ENCODE measurements around the gene DRG2.

DRG2 gene, protein sequence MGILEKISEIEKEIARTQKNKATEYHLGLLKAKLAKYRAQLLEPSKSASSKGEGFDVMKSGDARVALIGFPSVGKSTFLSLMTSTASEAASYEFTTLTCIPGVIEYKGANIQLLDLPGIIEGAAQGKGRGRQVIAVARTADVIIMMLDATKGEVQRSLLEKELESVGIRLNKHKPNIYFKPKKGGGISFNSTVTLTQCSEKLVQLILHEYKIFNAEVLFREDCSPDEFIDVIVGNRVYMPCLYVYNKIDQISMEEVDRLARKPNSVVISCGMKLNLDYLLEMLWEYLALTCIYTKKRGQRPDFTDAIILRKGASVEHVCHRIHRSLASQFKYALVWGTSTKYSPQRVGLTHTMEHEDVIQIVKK

DNA sequence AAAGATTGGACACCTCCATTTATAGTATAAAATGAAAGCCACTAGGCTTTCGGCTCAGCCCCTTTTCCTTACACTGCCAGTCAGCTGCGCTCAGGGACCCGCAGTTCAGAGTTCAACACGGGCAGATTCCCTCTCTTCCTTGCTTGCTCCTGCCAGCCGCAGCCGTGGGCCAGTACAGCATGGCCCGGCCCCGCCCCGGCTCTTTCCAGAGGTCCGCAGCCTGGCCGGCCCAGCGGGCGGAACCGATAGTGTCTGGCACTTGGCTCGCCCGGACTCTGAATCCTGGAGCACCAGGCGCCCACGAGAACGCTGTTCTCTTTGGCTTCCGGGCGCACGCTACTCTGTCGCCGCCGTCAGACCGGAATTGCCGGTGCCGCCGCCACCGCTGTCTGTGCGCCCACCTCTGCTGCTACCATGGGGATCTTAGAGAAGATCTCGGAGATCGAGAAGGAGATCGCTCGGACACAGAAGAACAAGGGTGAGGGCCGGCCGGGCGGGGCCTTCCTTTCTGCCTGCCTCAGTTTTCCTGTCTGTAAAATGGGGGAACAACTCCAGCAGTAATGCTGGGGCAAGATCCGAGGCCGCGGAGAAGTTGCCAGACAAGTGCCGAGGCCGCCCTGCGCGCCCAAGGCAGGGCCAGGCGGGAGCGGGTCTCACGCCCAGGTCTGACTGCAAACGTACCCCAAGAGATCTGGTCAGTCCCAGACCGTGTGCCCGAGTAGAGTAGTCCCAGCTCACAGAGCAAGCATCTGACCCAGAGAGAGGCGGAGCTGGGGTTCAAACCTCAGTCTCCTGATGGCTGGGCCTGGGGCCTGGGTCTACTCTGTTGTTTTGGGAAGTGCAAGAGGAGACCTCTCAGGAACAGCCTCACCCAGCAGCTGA is at the start of gene DRG2:
TSS of gene DRG2 (plus strand) at position 339 of the 882 bp plus-strand sequence. CDS start at position 415, 76 bp downstream.
- DNase-seq (ENCODE audit: low read depth), result peak; percentile 69

DNA sequence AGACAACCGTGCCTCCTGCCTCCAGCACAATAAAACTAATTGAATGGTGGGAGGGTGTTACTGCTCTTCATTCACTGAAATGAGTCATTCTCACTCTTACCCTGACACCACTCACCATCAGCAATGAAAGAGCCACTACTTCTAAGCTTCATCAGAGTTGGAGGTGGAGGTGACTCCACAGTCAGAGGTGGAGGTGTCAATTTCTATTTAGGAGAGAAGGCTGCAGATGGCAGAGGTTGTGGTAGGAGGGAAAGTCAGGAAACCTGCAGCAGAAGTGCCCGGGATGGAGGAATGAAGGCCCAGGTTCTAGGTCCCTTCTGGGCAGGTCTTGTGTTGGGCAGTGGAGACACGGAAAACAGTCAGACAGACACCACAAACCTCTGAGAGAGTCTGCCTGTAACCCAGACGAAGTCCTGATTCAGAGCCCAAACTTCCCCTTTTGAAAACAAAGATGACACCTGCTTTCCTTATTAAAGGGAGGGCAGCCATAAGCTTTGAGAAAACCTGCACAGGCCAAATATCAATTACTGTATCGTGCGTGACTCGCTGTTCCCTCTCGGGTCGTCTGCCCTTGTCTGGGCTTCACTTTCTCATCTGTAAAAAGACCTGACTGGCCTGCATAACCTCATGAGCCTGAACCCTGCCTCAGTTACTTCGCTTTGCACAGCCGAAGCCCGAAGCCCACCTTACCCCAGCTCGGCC is 49.4 kb upstream of the DRG2 start:
- no peak for DNase-seq (ENCODE audit: low read depth)

DNA sequence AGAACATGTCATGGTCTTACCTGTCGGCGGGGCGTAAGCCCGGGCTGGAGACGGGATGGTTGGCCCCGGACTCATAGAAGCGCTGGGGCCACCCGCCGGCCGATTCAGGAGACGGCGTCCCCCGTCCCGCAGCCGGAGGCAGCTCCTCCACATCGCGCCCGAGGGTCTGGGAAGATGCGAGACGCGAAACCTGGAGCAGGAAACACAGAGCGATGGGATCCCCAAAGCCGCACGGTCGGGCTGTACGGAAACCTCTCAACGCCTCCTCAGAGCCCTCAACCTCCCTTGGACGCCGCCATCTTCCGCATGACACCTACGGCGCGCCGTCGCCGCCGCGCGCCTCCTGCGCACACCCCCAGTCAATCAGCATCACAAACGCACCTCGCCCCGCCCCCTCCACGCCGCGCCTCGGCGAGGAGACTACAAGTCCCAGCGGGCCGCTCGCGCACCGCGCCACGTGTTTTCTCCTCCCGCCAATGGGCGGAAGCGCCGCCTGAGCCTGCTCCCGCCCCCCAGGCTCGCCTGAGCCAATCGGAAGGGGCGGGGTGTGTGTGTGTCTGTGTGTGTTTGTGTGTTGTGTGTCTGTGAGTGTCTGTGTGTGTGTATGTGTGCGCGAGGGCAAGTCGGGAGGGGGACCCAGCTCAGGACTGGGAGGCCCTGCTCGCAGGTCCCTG is 48.8 kb upstream of the DRG2 start, which contains the start of the genes ATPAF2 and GID4:
TSS of gene ATPAF2 (minus strand) at position 308 of the 674 bp plus-strand sequence. CDS start at position 153, 155 bp downstream.
TSS of gene GID4 (plus strand) at position 548 of the 674 bp plus-strand sequence. CDS start at position 605, 57 bp downstream.
- peak; percentile 99 for DNase-seq (ENCODE audit: low read depth)

DNA sequence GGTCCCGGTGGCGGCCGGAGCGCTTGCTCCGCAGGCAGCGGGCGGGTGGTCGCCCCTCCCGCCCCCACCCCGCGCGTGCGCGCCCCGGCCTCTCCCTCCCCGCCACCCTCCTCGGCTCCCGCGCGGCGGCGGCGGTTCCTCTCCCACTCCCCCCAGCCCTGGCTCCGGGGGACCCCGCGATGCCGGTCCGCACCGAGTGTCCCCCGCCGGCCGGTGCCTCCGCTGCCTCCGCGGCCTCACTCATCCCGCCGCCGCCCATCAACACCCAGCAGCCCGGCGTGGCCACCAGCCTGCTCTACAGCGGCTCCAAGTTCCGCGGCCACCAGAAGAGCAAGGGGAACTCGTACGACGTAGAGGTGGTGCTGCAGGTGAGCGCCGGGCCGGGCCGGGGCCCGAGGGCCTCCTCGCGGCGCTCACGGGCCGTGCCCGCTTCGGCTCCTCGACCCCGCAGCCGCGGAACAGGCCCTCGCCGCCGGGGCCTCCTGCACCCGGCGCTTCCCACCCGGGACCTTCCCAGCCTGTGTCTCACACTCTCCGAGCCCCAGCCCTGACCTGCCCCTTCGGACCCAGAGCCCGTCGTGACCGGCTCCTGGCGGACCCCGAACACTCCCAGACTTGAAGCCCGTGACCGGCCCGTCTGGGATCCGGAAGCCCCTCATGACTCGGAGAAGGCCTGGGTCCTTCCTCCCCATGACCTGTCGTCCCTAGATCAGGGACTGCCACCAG is 48.0 kb upstream of the DRG2 start:
- no peak for DNase-seq (ENCODE audit: low read depth)

DNA sequence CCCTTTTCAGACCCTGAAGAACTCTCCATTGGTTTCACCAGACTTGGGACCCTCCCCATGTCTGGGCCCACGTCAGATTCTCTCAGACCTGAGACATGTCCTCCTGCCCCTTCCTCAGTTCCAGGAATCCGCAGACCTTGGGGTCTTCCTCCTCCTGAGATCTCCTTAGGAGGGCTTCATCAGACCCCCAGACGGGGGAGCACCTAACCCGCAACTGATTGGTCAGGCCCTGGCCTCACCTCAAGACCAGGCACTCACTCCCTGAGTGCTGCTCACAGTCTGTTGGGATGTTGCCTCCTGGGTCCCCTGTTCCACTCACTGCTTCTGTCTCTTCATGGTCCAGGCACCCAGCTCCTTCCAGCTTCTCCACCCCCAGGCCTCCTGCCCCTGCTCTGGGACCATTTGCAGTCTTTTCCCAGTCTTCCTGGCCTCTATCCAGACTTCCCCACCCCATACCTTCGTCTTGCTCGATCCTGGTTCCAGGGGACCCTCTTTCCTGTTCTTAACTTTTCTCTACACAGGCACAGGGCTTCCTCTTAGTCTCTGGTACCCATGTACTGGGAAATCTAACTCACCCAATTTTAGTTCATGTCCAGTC is 47.4 kb upstream of the DRG2 start:
- no peak for DNase-seq (ENCODE audit: low read depth)

DNA sequence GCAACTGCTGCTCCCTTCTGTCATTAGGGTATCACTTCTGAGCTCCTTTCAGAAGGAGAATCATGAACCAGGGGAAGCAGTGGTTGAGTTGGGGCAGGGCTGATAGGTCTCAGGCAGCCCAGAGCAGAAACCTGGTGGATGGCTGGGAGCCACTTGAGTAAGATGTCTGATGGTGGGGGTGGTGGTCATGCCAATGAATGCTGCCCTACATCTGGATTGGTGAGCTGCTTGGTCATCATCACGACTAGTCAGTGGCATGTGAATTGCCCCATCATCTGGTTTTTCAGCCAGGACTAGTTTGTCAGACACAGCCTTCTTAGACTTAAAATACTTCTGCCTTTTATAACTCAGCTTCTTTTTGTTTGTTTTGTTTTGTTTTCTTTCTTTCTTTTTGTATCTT is 46.0 kb upstream of the DRG2 start:
- DNase-seq (ENCODE audit: low read depth), result no peak

DNA sequence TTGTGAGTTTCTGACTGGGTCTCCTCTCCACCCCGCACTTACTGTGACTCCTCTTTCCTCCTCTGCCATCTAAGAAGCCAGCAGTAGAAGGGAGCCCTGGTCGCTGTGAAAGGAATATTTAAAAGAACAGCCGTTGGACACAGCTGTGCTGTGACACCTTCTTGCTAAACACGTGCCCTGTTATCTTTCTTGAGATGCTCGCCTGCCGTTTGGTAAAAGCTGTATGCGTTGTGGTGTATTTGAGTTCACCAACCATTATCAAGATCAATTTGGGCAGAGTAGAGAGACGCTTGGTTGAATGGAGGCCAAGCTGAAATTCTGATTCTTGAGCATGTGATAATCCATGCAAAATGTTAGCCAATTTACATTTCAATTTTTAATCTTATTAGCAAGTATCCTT is 44.8 kb upstream of the DRG2 start:
- no peak for DNase-seq (ENCODE audit: low read depth)

DNA sequence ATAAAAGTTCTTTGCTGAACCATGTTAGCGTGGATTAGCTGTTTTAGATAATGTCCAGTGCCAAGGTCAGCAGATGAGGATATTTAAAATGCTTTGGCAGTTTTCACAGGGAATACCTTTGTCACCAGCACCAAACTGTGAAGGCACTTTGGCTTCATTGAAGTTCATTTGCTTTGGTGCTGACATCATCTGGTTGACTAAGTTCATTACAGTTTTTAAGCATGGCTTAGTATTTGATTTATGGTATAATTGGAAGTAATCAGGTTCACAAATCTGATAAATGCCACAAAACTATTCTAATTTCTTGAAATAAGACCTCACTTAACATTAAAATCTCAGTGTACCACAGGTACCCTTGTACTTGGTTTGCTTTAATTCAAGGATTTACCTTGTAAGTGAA is 44.3 kb upstream of the DRG2 start:
- DNase-seq (ENCODE audit: low read depth), result no peak

DNA sequence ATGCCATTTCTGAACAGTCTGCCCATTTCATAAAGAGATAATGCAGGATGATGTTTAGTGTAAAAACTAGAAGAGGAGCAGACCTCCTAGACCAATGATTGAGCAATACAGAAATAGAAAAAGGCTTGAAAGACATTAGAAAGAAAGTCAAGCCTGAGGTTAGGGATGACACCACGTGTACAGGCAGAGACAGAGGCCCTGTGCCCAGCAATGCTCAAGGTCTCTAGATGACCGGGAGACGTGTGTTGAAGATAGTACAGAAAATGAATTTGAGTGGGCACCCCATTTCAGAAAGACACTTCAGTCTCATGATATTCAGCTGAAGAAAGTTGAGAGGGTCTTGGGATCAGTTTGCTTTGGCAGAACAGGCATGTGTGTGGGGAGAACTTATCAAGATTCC is 43.1 kb upstream of the DRG2 start:
- no peak for DNase-seq (ENCODE audit: low read depth)

DNA sequence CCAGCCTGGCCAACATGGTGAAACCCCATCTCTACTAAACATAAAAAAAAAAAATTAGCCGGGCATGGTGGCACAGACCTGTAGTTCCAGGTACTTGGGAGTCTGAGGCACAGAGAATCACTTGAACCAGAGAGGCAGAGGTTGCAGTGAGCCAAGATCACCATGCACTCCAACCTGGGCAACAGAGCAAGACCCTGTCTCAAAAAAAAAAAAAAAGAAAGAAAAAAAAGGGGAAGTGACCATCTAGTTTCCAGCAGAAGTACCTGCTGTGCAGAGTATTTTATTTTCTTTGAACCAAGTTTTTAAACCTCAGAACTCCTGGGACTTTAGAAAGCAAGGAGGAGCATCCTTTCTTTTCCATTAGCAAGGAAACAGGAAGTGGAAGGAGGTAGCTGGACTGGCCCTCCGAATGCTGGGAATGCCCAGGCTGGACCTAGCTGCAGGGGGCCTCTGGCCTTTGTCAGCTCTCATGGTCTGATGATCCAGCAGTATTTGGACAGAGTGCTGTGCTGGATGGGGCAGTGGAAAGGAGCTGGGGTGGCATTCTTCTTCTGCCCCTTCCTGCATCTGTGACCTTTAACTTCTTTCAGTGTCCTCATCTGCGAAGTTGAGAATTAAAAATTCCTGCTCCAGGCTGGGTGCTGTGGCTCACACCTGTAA is 41.9 kb upstream of the DRG2 start:
- DNase-seq (ENCODE audit: low read depth), result no peak

DNA sequence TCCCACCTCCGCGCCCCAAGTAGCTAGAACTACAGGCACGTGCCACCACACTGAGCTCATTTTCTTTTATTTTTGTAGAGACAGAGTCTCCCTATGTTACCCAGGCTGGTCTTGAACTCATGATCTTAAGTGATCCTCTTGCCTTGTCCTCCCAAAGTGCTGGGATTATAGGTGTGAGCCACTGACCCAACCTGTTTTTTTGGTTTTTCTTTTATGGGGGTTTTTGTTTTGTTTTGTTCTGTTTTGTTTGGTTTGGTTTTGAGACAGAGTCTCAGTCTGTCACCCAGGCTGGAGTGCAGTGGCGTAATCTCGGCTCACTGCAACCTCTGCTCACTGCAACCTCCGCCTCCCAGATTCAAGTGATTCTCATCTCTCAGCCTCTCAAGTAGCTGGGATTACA is 32.2 kb upstream of the DRG2 start:
- DNase-seq (ENCODE audit: low read depth), result no peak

DNA sequence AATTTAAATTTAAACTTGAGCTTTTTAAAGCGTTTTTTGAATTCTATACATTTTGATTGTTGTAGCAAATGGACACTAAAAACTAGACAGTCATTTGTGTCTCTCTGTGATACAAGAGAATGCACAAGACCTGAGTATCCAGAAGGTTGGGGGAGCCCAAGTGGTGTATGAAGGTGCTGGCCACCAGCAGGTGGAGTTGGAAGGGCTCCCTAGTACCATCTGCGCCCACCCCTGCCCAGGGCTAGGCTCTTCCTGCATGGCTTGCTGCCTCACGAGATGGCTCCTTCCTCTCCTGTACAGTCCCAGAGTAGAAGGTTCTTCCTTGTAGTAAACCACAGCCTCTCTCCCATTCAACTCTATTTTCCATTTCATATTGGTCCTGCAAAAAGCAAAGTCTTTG is 31.5 kb upstream of the DRG2 start:
- no peak for DNase-seq (ENCODE audit: low read depth)

DNA sequence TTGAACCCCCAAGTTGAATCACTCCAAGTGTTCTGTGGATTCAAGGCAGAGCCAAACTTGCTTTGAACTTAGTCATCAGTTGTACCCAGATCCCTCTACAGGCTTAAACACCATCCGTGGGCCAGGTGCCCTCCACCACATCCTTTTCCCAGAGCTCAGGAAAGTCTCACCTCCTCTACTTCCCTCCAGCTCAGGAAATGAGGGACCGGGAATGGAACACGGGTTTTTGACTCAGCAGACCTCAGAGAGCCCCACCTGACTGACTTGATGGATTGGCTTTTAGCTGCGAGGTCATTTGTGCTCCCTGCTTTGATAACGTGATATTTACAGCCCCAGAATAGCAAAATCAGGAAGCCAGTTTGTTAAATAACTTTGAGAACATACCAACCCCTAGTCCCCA is 28.5 kb upstream of the DRG2 start:
- DNase-seq (ENCODE audit: low read depth), result no peak

DNA sequence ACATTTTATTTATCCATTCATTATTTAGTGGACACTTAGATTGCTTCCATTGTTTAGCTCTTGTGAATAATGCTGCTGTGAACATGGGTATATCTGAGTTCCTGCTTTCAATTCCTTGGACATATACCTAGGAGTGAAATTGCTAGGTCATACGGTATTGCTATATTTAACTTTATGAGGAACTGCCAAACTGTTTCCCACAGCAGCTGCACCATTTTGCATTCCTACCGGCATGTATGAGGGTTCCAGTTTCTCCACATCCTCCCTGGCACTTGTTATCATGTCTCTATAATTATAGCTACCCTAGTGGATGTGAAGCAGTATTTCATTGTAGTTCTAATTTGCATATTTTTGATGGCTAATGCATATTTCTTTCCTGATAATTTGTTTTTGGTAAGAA is 23.7 kb upstream of the DRG2 start:
- DNase-seq (ENCODE audit: low read depth), result no peak

DNA sequence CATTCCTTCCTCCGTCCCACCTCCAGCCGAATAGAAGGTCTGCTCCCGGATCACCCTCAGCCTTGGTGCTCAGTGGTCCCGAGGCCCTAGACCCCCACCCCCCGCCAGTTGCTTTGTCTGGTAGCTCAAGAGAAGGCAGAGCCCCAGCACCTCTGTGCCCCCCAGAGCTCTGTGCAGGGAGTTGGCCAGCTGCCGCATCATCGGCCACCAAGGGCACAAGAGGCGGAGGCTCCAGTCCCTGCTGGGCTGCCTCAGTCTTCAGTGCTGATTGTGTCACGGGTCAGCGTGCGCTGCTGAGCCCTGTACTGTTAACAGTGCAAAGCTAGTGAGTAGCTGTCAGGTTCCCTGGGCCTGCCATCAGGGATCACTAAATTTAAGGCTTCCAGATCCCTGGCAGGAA is 22.2 kb upstream of the DRG2 start:
- no peak for DNase-seq (ENCODE audit: low read depth)

DNA sequence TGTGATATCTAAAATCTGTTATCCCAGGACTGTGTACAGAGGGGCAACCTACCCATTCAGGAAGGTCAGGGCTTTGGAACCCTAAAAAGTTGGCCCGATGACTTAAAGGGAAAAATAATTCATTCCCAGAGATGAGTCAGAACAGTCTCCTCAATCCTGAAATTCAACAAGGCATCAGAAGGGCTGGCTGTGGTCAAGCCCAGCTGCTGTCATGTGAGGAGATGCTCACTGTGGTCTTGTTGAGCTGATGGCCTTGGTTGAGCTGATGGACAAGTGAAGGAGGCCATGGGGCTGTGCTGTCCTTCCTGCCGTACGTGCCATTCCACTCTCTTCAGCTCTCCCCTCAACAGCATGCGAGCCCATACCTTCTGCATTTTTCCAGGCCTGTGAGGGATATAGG is 20.9 kb upstream of the DRG2 start:
- DNase-seq (ENCODE audit: low read depth), result no peak

DNA sequence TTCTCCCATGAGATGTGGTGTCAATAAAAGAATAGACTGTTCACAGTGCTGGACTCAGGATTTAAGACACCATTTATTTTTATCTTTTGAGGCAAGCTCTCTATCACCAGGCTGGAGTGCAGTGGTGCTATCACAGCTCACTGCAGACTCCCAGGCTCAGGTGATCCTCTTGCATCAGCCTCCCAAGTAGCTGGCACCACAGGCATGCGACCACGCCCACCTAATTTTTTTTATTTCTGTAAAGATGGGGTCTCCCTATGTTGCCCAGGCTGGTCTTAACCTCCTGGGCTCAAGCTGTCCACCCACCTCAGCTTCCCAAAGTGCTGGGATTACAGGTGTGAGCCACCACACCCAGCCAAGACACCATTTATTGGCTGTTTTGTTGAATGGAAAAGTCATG is 18.6 kb upstream of the DRG2 start:
- no peak for DNase-seq (ENCODE audit: low read depth)

DNA sequence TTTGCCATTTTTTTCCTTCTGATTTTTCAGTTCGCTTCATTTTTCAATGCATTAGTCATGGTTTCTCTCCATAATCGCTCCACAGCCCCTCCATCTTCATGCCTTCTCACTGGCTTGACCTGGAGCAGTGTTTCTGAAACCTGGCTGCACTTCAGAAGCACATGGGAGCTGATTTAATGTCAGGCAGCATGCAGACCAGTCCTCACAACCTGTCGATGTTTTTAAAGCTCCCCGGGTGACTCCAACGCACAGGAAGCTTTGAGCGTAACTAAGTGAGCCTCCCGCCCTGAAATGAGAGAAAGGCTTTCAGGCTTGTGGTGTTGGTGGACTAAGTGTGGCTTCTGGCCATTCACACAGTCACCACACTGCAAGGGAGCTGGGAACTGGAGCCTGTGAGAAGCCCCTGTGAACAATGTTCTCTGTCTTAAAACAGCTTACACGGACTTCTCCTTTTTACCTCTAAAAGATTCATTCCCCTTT is 16.8 kb upstream of the DRG2 start:
- no peak for DNase-seq (ENCODE audit: low read depth)

DNA sequence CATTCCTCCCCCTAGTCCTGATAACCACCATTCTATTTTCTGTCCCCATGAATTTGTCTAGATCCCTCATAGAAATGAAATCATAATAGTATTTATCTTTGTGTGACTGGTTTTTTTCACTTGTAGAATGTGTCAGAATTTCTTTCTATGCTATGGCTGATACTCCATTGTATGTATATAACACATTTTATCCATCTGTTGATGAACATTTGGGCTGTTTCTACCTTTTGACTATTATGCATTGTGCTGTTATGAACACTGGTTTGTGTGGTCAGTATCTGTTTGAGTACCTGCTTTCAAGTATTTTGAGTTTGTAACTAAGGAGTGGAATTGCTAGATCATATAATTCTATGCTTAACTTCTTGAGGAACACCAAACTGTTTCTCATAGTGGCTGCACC is 16.0 kb upstream of the DRG2 start:
- no peak for DNase-seq (ENCODE audit: low read depth)

Data from T-helper 22 cell (primary cell).